Stimulated activated CD4-positive, alpha-beta T cell treated with anti-CD3 and anti-CD28 coated beads, Interleukin-2, amount 100 ng/mL, for 48 hours (primary cell): Measurements from ENCODE around the gene CACNA2D1.

Experiments used
- DNase-seq, 2 donors: peaks; one replicate each; pipeline ENCODE4 v3.0.0-alpha.2; 2020

Gene CACNA2D1

GRCh38 chr7:82081644-82082224 lies 361.8 kb downstream of the CACNA2D1 start:
- DNase-seq, result no peak

- no peak for DNase-seq
Observed at GRCh38 chr7:82080254-82080927, 363.2 kb downstream of the CACNA2D1 start.

- no peak for DNase-seq
Observed at GRCh38 chr7:82079527-82079926, 364.1 kb downstream of the CACNA2D1 start.

DNA sequence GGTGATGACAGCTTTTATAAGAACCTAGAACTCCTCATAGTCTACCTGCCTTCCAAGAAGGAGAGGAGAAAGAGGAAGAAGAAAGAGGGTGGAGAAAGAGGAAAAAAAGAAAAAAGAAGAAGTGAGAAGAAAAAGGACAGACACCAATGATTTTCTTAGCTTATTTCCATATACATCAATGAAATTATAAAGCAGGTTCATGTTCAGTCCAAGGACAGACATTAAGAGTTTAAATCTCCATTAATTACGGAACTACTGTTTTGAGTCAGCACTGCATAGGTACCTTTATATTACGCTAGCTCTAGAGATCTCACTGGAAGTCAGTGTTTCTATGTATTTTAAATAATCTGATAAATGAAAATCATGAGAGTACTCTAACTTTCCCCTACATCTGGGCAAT lies 364.8 kb downstream of the CACNA2D1 start:
- no peak for DNase-seq

DNA sequence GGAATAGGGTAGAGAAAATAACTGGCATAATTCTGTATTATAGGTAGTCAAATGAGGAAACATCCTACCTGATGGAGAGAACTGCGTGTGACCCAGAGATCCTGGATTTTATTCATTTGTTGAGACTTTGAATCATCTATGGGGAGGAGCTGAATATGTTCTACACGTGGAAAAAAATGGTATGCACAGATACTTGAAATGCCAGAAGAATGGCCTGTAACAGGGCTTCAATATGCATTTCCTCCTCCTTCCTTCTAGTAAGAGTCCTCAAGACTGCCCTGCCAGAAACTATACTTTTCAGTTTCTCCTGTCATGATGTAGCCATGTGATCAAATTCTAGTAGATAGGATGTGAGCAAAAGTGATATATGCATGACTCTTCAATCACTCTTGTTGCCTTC lies 372.1 kb downstream of the CACNA2D1 start:
- no peak for DNase-seq

DNA sequence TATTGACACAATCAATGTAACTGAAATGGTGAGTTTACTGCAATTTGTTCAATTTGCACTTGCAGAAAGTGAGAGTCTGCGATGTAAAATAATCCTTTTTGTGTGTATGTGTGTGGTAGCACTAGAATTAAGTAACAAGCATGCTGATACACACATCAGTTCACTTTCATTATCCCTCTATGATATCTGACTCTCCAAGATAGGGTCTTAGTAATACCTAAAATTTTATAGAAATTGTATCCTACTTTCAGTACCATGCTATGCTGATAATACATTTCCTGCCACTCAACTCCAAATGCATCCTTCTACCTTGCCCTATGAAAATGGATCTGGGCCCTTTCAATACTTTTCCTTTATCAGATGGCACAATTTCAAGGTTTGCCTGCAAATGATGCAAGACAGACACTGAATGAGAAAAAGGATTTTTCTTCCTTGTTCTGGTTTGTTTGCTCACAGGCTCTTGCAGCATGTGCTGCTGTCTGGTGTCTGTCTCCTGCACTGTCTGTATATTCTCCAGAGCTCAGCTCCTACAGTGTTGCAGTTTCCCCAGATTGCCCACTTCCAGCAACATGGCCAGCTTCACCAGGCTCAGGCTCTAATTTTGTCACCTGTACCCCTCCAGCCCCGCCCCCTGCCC lies 375.8 kb downstream of the CACNA2D1 start:
- DNase-seq, result no peak

DNA sequence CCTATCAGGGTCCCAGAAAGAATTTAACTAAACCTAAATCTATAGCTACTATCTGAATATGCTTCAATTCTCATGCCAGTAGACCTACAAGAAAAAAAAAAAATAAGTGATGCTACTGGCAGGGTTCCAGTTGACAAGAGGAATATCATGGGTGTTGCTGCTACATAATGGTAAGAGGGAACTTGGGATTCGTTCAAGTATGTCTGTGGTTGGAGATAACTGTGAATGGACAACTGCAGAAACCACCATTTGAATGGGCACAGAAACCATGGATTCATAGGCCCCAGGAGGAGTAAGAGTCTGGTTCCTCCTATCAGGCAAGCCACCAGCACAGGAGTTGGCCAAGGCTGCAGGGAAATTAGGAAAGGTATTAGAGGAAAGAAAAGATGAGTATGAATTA lies 386.1 kb downstream of the CACNA2D1 start:
- DNase-seq, result no peak

- DNase-seq, result no peak
Observed at GRCh38 chr7:82056282-82056681, 387.3 kb downstream of the CACNA2D1 start.

GRCh38 chr7:82054544-82054943 lies 389.0 kb downstream of the CACNA2D1 start:
- no peak for DNase-seq

- no peak for DNase-seq
Observed at GRCh38 chr7:82053453-82054032, 390.0 kb downstream of the CACNA2D1 start.

GRCh38 chr7:82051601-82052000 lies 392.0 kb downstream of the CACNA2D1 start:
- no peak for DNase-seq

- no peak for DNase-seq
Observed at GRCh38 chr7:82050792-82051191, 392.8 kb downstream of the CACNA2D1 start.

DNA sequence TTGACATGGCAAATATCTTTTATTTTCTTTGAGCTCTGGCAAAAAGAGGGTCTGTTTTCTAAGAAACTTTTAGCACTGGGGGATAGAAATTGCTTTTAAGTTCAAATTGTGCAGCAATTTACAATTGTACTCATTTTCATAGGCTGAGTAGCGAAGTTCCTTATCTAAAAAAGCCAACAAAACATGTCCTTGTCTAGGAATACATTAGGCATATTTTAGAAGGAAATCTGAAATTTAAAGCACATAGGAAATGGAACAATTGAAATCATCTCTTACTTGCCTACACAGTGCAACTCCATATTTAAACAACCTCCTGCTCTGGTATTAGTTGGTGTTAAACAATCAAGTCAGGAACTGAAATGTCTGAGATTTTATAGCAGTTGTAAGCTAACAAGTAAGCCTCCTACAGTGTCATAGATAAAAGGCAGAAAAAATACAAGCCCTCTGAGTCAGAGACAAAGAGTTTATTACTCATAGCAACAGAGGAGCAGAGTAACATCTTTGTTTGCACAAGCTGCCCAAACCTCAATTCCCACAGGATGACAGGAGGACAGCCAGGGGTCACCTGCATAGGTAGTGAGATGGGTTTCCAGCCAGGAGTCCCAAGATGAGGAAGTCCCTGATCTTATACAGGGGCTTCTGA lies 393.6 kb downstream of the CACNA2D1 start:
- DNase-seq, result no peak

DNA sequence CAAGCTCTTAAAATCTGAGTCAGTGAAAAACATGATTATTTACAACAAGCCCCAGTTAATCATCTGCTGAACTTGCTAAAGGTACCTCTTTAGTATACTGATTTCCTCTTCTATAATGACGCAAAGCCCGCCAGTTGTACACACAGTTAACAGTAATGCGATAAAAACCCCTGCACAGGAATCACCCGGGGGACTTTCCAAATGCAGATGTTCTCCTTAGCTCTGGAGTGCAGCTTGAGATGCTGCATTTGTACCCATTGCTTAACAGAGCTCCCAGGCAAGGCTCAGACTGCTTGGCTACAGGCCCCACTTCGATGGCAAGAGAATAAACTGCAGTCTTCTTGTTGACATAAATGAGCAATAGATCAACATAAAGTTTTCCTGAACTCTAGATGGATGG lies 394.1 kb downstream of the CACNA2D1 start:
- no peak for DNase-seq

DNA sequence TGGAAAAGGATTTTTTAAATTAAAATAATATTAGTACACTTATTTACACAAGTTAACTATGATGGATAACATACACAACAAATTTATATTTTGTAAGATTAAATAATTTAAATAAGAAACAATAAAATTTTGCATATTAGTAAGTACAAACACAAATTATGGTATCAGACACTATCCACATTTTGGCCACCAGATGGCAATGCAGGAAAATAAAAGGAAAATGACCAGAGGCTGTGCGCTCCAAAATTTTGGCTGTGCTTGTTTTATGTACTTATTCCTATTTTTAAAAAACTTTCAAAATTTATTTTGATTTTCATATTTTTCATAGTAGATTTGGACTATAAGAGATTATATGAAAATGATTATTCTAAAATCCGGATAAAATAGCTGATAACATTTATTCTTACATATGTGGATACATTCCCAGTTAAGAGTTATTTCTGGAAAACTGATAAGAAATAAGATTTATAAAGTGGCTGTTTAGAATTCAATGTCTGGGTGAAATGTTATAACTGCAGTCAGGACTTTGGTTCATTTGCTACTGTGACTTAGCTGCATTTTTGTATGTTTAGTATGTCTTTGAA lies 399.0 kb downstream of the CACNA2D1 start:
- no peak for DNase-seq

- DNase-seq, result no peak
Observed at GRCh38 chr7:82039621-82040020, 404.0 kb downstream of the CACNA2D1 start.

- no peak for DNase-seq
Observed at GRCh38 chr7:82036146-82036886, 407.3 kb downstream of the CACNA2D1 start.

DNA sequence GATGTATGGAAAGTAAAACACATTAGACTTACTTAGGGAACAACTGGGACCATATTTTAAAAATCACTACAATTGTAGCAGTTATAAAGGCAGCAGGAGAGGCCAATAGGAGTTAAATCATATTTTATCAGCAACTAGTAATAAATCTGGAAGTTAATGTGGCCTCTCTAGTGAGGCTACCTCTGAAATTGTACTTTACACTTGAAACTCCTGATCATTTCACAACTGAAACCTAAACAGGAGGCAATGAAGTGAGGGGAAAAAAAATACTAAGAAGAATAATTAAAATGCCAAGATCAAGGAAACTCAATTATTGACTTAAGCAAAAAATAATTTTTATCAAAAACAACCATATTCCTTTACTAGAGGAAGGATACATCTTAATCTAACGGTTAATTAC lies 408.1 kb downstream of the CACNA2D1 start:
- no peak for DNase-seq

DNA sequence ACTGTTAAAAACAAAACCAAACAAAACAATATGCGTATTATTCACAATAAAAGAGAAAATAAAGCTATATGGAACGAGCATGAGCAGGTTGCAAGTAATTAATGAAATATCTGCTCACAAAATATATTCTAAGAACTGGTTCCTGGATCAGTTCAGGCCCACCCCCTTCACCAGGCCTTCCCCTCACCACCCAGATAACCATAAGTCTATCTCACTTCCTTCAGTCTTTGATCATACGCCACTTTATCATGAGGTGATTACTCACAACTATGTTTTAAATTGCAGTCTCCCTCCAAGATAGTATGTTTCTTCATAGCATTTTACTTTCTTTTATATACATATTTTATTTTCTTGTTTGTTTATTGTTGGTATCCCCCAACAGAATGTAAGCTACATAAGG lies 410.7 kb downstream of the CACNA2D1 start:
- no peak for DNase-seq

DNA sequence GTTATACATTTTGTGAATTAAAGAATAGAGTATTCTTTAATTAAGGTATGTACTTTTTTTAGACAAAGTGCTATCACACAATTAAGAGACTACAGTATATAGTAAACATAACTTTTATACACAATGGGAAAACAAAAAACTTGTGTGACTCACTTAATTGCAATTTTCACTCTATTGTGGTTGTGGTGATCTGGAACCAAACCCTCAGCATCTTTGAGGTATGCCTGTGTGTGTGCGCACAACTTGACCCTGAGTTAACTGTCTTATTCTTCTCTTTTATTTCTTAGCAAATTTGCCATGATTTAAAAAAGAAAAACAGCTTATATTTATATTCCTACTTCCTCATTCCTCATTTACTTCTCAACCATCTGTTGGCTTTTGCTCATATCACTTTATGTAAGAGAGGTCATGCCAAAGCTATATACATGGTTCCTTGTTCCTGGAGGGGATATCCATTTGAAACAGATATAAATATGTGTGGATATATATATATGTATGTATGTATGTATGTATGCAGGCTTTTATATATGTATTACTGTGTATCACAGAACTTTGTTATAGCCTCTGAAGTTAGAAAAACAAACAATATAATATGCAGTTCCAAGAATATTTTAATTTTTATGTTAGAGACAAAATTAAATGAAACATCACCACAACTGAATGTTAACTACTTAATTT lies 414.2 kb downstream of the CACNA2D1 start:
- no peak for DNase-seq

DNA sequence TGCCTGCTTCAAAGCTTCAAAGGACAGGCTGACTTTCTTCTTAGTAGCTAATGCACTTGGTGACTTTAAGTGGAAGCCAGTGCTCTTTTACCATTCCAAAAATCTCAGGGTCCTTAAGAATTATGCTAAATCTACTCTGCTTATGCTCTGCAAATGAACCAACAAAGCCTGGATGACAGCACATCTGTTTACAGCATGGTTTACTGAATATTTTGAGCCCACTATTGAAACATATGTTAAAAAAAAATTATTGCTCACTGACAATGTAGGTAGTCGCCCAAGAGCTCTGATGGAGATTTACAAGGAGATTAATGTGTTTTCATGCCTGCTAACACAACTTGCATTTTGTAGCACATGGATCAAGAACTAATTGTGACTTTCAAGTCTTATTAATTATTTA lies 415.5 kb downstream of the CACNA2D1 start:
- no peak for DNase-seq

- DNase-seq, result no peak
Observed at GRCh38 chr7:82021713-82022112, 421.9 kb downstream of the CACNA2D1 start.
